ENCODE data around the gene DIAPH3.

GRCh38 chr13:59997976-59998375, 165.8 kb downstream of the DIAPH3 start:
- TF ChIP-seq, protein P1, sequence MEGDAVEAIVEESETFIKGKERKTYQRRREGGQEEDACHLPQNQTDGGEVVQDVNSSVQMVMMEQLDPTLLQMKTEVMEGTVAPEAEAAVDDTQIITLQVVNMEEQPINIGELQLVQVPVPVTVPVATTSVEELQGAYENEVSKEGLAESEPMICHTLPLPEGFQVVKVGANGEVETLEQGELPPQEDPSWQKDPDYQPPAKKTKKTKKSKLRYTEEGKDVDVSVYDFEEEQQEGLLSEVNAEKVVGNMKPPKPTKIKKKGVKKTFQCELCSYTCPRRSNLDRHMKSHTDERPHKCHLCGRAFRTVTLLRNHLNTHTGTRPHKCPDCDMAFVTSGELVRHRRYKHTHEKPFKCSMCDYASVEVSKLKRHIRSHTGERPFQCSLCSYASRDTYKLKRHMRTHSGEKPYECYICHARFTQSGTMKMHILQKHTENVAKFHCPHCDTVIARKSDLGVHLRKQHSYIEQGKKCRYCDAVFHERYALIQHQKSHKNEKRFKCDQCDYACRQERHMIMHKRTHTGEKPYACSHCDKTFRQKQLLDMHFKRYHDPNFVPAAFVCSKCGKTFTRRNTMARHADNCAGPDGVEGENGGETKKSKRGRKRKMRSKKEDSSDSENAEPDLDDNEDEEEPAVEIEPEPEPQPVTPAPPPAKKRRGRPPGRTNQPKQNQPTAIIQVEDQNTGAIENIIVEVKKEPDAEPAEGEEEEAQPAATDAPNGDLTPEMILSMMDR (IDR thresholded peaks at IDR 0.05) = no peak
- TF ChIP-seq POLR2A (IDR thresholded peaks at IDR 0.05) = no peak

Data from prostate gland (tissue), 2 donors.